Mammary epithelial cell (primary cell): ENCODE results near the gene MARCHF2.

Source experiments
- EZH2 ChIP-seq: IDR thresholded peaks from 2 replicates; pipeline ENCODE4 v1.6.1; 2012; ENCODE audit warnings: low read length, inconsistent platforms, borderline replicate concordance
- TF ChIP-seq, protein P1 (sequence below), 2 donors: IDR thresholded peaks in 1 of 2; conservative IDR thresholded peaks in 1 of 2; 2 replicates each; pipeline ENCODE4 v1.5.1; 2011 to 2012; ENCODE audit warnings: inconsistent platforms in 2 of 2, low read length in 2 of 2, mild to moderate bottlenecking in 2 of 2, control low read depth in 1 of 2, low read depth in 1 of 2; ENCODE audit not compliant: insufficient read depth in 1 of 2; ENCODE audit errors: extremely low read depth in 1 of 2

DNA sequence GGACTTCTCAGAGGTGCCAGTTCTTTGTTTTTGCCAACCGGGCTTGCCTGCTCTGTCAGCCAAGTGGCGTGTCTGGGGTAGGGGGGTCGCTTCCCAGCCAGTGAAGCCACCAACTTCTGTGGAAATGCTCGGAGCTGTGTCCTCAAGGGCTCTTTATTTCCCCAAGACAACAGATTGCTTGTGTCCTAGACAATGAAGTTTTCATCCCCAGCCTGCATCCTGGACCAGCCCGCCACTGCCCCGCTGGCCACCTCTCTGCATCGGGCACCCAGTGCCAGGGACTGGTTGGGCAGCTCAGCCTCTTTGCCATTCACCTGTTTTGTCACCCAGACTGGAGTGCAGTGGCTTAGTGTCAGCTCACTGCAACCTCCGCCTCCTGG is 19.2 kb upstream of the MARCHF2 start:
- TF ChIP-seq, protein P1, sequence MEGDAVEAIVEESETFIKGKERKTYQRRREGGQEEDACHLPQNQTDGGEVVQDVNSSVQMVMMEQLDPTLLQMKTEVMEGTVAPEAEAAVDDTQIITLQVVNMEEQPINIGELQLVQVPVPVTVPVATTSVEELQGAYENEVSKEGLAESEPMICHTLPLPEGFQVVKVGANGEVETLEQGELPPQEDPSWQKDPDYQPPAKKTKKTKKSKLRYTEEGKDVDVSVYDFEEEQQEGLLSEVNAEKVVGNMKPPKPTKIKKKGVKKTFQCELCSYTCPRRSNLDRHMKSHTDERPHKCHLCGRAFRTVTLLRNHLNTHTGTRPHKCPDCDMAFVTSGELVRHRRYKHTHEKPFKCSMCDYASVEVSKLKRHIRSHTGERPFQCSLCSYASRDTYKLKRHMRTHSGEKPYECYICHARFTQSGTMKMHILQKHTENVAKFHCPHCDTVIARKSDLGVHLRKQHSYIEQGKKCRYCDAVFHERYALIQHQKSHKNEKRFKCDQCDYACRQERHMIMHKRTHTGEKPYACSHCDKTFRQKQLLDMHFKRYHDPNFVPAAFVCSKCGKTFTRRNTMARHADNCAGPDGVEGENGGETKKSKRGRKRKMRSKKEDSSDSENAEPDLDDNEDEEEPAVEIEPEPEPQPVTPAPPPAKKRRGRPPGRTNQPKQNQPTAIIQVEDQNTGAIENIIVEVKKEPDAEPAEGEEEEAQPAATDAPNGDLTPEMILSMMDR (conservative IDR thresholded peaks at IDR 0.05 in 1 of 2, IDR thresholded peaks at IDR 0.05 in 1 of 2; ENCODE audit: extremely low read depth in 1 of 2, insufficient read depth in 1 of 2, low read depth in 1 of 2, low read length in 2 of 2) = no peak
- TF ChIP-seq EZH2 = no peak
